SHP77 (cell line): ENCODE results near the gene RDH12.
"Not testable (repeated sequence)": the region's sequence is repeated elsewhere in the genome, so short reads cannot be mapped to it uniquely, and the experiment has no call there.

Experiments
- DNase-seq, 2 experiments: peaks; one replicate each; lab custom pipeline; 2025; lab: John Stamatoyannopoulos, UW

Gene RDH12

GRCh38 chr14:67701492-67701891 lies at the start of gene RDH12:
Gene RDH12, plus strand, starts transcription at chr14:67701886. Its CDS starts 20,757 bp downstream, at chr14:67722643.
- not testable (repeated sequence) for DNase-seq

- no peak for DNase-seq
Measured at GRCh38 chr14:67652189-67652588, 49.5 kb upstream of the RDH12 start.

GRCh38 chr14:67653651-67654280 lies 47.9 kb upstream of the RDH12 start:
- DNase-seq = no peak

GRCh38 chr14:67663633-67664032 lies 38.1 kb upstream of the RDH12 start:
- DNase-seq = no peak

- DNase-seq = no peak
Measured at GRCh38 chr14:67665868-67666267, 35.8 kb upstream of the RDH12 start.

GRCh38 chr14:67666750-67667449 lies 34.8 kb upstream of the RDH12 start:
- DNase-seq = peak; percentile 24 to 37

- no peak for DNase-seq
Measured at GRCh38 chr14:67668559-67668958, 33.1 kb upstream of the RDH12 start.

- DNase-seq = no peak
Measured at GRCh38 chr14:67673451-67673850, 28.2 kb upstream of the RDH12 start.

- peak; percentile 67 to 72 for DNase-seq
Measured at GRCh38 chr14:67674139-67674479, 27.6 kb upstream of the RDH12 start.

- peak; percentile 76 to 84 for DNase-seq
Measured at GRCh38 chr14:67674480-67675218, 27.0 kb upstream of the RDH12 start, which contains the start of gene VTI1B. Gene VTI1B, minus strand, starts transcription at chr14:67674632. Its CDS starts 143 bp downstream, at chr14:67674489.

- no peak for DNase-seq
Measured at GRCh38 chr14:67675219-67675582, 26.5 kb upstream of the RDH12 start.

GRCh38 chr14:67679006-67679405 lies 22.7 kb upstream of the RDH12 start:
- DNase-seq = no peak

- DNase-seq = no peak
Measured at GRCh38 chr14:67680121-67680602, 21.5 kb upstream of the RDH12 start.

GRCh38 chr14:67680941-67681340 lies 20.7 kb upstream of the RDH12 start:
- DNase-seq = no peak

GRCh38 chr14:67683842-67684241 lies 17.8 kb upstream of the RDH12 start:
- no peak for DNase-seq

GRCh38 chr14:67690011-67690410 lies 11.7 kb upstream of the RDH12 start:
- DNase-seq = no peak

- DNase-seq = peak; percentile 80 to 90
Measured at GRCh38 chr14:67694791-67695393, 6.8 kb upstream of the RDH12 start.

- DNase-seq = peak; percentile 78 to 95
Measured at GRCh38 chr14:67695394-67695949, 6.2 kb upstream of the RDH12 start, which contains the start of gene RDH11. Gene RDH11, minus strand, starts transcription at chr14:67695764. Its CDS starts 61 bp downstream, at chr14:67695703.

- no peak for DNase-seq
Measured at GRCh38 chr14:67697006-67697405, 4.7 kb upstream of the RDH12 start.

GRCh38 chr14:67698179-67698578 lies 3.5 kb upstream of the RDH12 start:
- no peak for DNase-seq

GRCh38 chr14:67703997-67704396 lies 2.3 kb downstream of the RDH12 start:
- DNase-seq = no peak

GRCh38 chr14:67704484-67705089 lies 2.9 kb downstream of the RDH12 start:
- DNase-seq = peak; percentile 59 to 68
